Endodermal cell (in vitro differentiated cells): ENCODE measurements around the gene USP27X. TPM values are rescaled to one million over a fixed set of nuclear protein-coding genes. Genes with fewer than 3 reads are reported as not detected.

Experiments used
- DNase-seq: peaks from one replicate; pipeline ENCODE4 v3.0.0-alpha.2; 2017
- H3K27ac ChIP-seq: 2 replicates; pipeline ENCODE4 v1.5.1; 2013; ENCODE audit warnings: mild to moderate bottlenecking, low read depth, low read length, moderate library complexity
- H3K27me3 ChIP-seq: 2 replicates; pipeline ENCODE4 v1.6.1; 2013; ENCODE audit warnings: mild to moderate bottlenecking, low read length, moderate library complexity; ENCODE audit not compliant: insufficient read depth, control insufficient read depth, poor library complexity, severe bottlenecking
- H3K36me3 ChIP-seq: 2 replicates; pipeline ENCODE4 v1.7.0; 2013; ENCODE audit warnings: mild to moderate bottlenecking, low read length, moderate library complexity; ENCODE audit not compliant: control insufficient read depth, insufficient read depth
- H3K4me1 ChIP-seq: one replicate; pipeline ENCODE4 v1.7.0; 2013; ENCODE audit warnings: low read length; ENCODE audit not compliant: control insufficient read depth, insufficient read depth
- H3K4me3 ChIP-seq: 2 replicates; pipeline ENCODE4 v1.5.1; 2013; ENCODE audit warnings: mild to moderate bottlenecking, low read length, moderate library complexity
- H3K9ac ChIP-seq: 2 replicates; pipeline ENCODE4 v1.6.1; 2013; ENCODE audit warnings: mild to moderate bottlenecking, low read length, moderate library complexity; ENCODE audit not compliant: poor library complexity, severe bottlenecking; ENCODE audit errors: extremely low read depth
- H3K9me3 ChIP-seq: 2 replicates; pipeline ENCODE4 v1.6.1; 2013; ENCODE audit warnings: mild to moderate bottlenecking, low read length, moderate library complexity; ENCODE audit not compliant: control insufficient read depth
- H3K27ac Mint-ChIP-seq: 2 replicates; pipeline ENCODE4 v1.8.0; 2020; ENCODE audit warnings: mixed read lengths
- H3K27me3 Mint-ChIP-seq: 2 replicates; pipeline ENCODE4 v1.8.0; 2021; ENCODE audit warnings: mild to moderate bottlenecking, mixed read lengths; ENCODE audit not compliant: insufficient read depth
- H3K36me3 Mint-ChIP-seq: 2 replicates; pipeline ENCODE4 v1.8.0; 2020; ENCODE audit warnings: low read depth, mixed read lengths
- H3K4me1 Mint-ChIP-seq: 2 replicates; pipeline ENCODE4 v1.8.0; 2020; ENCODE audit warnings: mixed read lengths
- H3K4me3 Mint-ChIP-seq: 2 replicates; pipeline ENCODE4 v1.8.0; 2020; ENCODE audit warnings: mild to moderate bottlenecking, moderate library complexity, mixed read lengths
- H3K9me3 Mint-ChIP-seq: 2 replicates; pipeline ENCODE4 v1.8.0; 2020; ENCODE audit warnings: mild to moderate bottlenecking, mixed read lengths
- CTCF ChIP-seq: fragments of 200-600 bp; sonication (generic); conservative IDR thresholded peaks from 2 replicates; pipeline ENCODE4 v1.5.0; 2021; ENCODE audit warnings: antibody characterized with exemption, mild to moderate bottlenecking
- WGBS, 2 experiments: methylation state at CpG; one replicate each; pipeline versions ENCODE4 v1.1.5 to v1.1.7; 2013; ENCODE audit warnings: missing lambda C conversion rate in 2 of 2, mixed read lengths in 1 of 2; ENCODE audit not compliant: insufficient coverage in 1 of 2, insufficient read length in 1 of 2; 5-methylcytosine and 5-hydroxymethylcytosine counted together
- total RNA-seq, 2 donors: library from RNA; stranded (reverse); fragmentation: NEBNext Ultra II Directional in 1 of 2; extraction: Animal tissue kit (Norgen Biotek cat#: 25700) in 1 of 2; gene quantifications; 2 replicates in 1 of 2; 3 replicates in 1 of 2; pipeline ENCODE4 v1.2.1, GENCODE V29; 2021

The USP27X gene
- total RNA-seq, 2 donors from 2014 or later, result 7.1 to 8.2 TPM

DNA sequence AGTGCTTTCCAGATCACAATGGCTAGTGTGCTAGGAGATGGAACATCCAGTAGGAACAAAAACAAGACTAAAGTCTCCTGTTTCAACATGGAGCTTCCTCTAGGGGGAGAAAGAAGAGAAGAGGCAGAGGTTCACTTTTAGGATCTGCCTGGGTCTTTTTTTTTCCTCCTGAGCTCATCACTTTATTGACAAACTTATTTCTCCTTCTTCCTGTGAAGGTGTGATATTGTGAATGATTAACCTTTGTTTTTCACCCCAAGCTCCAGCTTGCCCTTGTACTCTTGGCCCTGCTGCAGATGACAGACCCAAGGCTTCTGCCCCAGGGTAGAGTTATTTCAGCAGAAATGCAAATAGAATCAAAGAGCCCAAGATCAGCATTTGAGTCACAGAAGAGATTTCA, 36.7 kb upstream of the USP27X start:
- no peak overlapping the region for H3K27ac ChIP-seq
- H3K4me3 ChIP-seq, result no peak overlapping the region
- Mint-ChIP-seq H3K4me3 (no peak overlapping the region), H3K27me3 (no peaks in the 10 kb centered on the region), H3K9me3 (peaks cover 62% of the 10 kb centered on the region), H3K27ac (no peak overlapping the region), H3K36me3 (no peaks in the 10 kb centered on the region), H3K4me1 (no peaks in the 10 kb centered on the region)
- no peaks in the 10 kb centered on the region for H3K4me1 ChIP-seq
- H3K36me3 ChIP-seq, result no peaks in the 10 kb centered on the region
- no peak overlapping the region for H3K9ac ChIP-seq
- TF ChIP-seq CTCF, result peak; percentile 64
- H3K9me3 ChIP-seq, result no peaks in the 10 kb centered on the region
- no peaks in the 10 kb centered on the region for H3K27me3 ChIP-seq
- DNase-seq, result no peak

- no peak for DNase-seq
- H3K27ac Mint-ChIP-seq, result no peak overlapping the region
- 71 to 74% methylated on average over 1 to 7 of the region's 8 CpGs for WGBS, 2 experiments
- Histone ChIP-seq H3K4me1 (no peaks in the 10 kb centered on the region), H3K4me3 (no peak overlapping the region), H3K9me3 (no peaks in the 10 kb centered on the region), H3K27ac (peak overlapping the region; percentile 71), H3K36me3 (no peaks in the 10 kb centered on the region), H3K9ac (no peak overlapping the region), H3K27me3 (no peaks in the 10 kb centered on the region)
- no peaks in the 10 kb centered on the region for H3K27me3 Mint-ChIP-seq
- H3K9me3 Mint-ChIP-seq, result peaks cover 70% of the 10 kb centered on the region
- no peak overlapping the region for H3K4me3 Mint-ChIP-seq
- no peak for TF ChIP-seq CTCF
- H3K4me1 Mint-ChIP-seq, result no peaks in the 10 kb centered on the region
- no peaks in the 10 kb centered on the region for H3K36me3 Mint-ChIP-seq
Measured at GRCh38 chrX:49844611-49845010, 34.7 kb upstream of the USP27X start.

DNA sequence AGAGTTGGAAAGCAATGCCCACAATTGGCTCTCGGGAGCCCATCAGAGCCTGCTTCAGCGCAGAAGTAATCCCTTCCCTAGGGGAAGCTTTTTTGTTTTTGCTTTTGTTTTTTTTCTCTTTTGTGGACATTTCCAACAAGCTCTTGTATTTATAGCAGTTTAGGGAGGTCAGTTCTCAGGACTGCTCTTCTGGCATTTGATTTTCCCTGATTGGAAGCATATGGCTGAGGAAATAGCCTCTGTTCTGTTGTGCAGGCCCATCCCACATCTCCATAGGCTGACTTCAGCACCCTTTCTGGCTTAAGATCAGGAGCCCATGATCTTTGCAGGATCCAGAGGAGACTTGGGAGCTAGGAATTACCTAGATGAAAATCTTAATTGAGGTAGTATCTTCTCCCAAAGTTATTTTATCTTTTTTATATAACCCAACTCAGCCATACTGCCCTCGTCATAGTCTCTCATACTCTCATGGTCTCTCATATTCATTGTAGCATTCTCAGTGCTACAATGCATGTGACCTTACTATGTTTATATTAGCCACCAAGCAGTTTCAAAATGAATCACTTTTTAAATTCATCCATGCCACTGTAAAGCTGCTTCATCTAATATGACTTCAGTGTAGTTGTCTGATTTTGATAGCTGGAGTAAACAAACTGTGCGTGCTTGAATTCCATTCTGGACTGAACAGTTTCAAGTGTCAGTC, 33.4 kb upstream of the USP27X start:
- Histone ChIP-seq H3K4me1 (no peaks in the 10 kb centered on the region), H3K27ac (no peak overlapping the region), H3K27me3 (no peaks in the 10 kb centered on the region), H3K9me3 (no peaks in the 10 kb centered on the region), H3K4me3 (no peak overlapping the region), H3K9ac (no peak overlapping the region), H3K36me3 (no peaks in the 10 kb centered on the region)
- no peak for TF ChIP-seq CTCF
- no peaks in the 10 kb centered on the region for H3K36me3 Mint-ChIP-seq
- no peaks in the 10 kb centered on the region for H3K4me1 Mint-ChIP-seq
- WGBS, 2 experiments, result 100% methylated on average over 1 to 2 of the region's 4 CpGs
- no peak overlapping the region for H3K4me3 Mint-ChIP-seq
- H3K9me3 Mint-ChIP-seq, result peaks cover 60% of the 10 kb centered on the region
- DNase-seq, result no peak
- H3K27me3 Mint-ChIP-seq, result no peaks in the 10 kb centered on the region
- no peak overlapping the region for H3K27ac Mint-ChIP-seq
